GM23338 (cell line): ENCODE measurements around the gene WNT2B. TPM values are rescaled to one million over a fixed set of nuclear protein-coding genes. Genes with fewer than 3 reads are reported as not detected.

Experiments used
- ATAC-seq: fragments of 200-7000 bp; cut with Tn5 transposase; 3 replicates; pipeline ENCODE4 v1.9.1; 2020
- DNase-seq: peaks from one replicate; pipeline ENCODE4 v3.0.0-alpha.2; 2015; ENCODE audit warnings: low spot score
- H2AFZ ChIP-seq: fragments of 200-600 bp; sonication (generic); 2 replicates; pipeline ENCODE4 v1.8.0; 2016; ENCODE audit warnings: antibody characterized with exemption, mild to moderate bottlenecking, moderate library complexity
- H3F3A ChIP-seq: fragments of 200-600 bp; sonication (generic); replicated peaks from 2 replicates; pipeline ENCODE4 v1.8.0; 2017; ENCODE audit warnings: antibody characterized with exemption, mixed run types, low read depth
- H3K27ac ChIP-seq: fragments of 200-600 bp; sonication (generic); 2 replicates; pipeline ENCODE4 v1.6.1; 2016; ENCODE audit warnings: low read depth
- H3K27me3 ChIP-seq: fragments of 200-600 bp; sonication (generic); 2 replicates; pipeline ENCODE4 v1.8.0; 2016; ENCODE audit warnings: mild to moderate bottlenecking, mixed run types, moderate library complexity; ENCODE audit not compliant: insufficient read depth
- H3K36me3 ChIP-seq: fragments of 200-600 bp; sonication (generic); 2 replicates; pipeline ENCODE4 v1.8.0; 2016; ENCODE audit warnings: mild to moderate bottlenecking; ENCODE audit not compliant: insufficient read depth
- H3K4me1 ChIP-seq: fragments of 200-600 bp; sonication (generic); 2 replicates; pipeline ENCODE4 v1.8.0; 2016; ENCODE audit warnings: mild to moderate bottlenecking, moderate library complexity; ENCODE audit not compliant: insufficient read depth
- H3K4me2 ChIP-seq: fragments of 200-600 bp; sonication (generic); 2 replicates; pipeline ENCODE4 v1.7.1; 2017; ENCODE audit warnings: mixed run types
- H3K4me3 ChIP-seq: fragments of 200-600 bp; sonication (generic); 2 replicates; pipeline ENCODE4 v1.6.1; 2016; ENCODE audit warnings: mixed run types
- H3K79me2 ChIP-seq: fragments of 200-600 bp; sonication (generic); replicated peaks from 2 replicates; pipeline ENCODE4 v1.8.0; 2017; ENCODE audit warnings: mild to moderate bottlenecking; ENCODE audit not compliant: insufficient read depth
- H3K9me2 ChIP-seq: fragments of 200-600 bp; sonication (generic); 2 replicates; pipeline ENCODE4 v1.8.0; 2017; ENCODE audit not compliant: insufficient read depth
- H4K20me1 ChIP-seq: fragments of 200-600 bp; sonication (generic); replicated peaks from 2 replicates; pipeline ENCODE4 v1.8.0; 2017; ENCODE audit warnings: mild to moderate bottlenecking; ENCODE audit not compliant: insufficient read depth
- H3K27ac Mint-ChIP-seq: 2 replicates; pipeline ENCODE4 v1.8.0; 2020; ENCODE audit warnings: inconsistent platforms, mild to moderate bottlenecking, moderate library complexity, mixed read lengths
- H3K27me3 Mint-ChIP-seq: 3 replicates; pipeline ENCODE4 v1.8.0; 2022; ENCODE audit warnings: low read depth, mild to moderate bottlenecking, moderate library complexity, mixed read lengths, inconsistent platforms; ENCODE audit not compliant: insufficient read depth, poor library complexity
- H3K36me3 Mint-ChIP-seq: 3 replicates; pipeline ENCODE4 v1.8.0; 2021; ENCODE audit warnings: low read depth, mild to moderate bottlenecking, inconsistent platforms, moderate library complexity, mixed read lengths
- H3K4me1 Mint-ChIP-seq: 3 replicates; pipeline ENCODE4 v1.8.0; 2020; ENCODE audit warnings: mild to moderate bottlenecking, inconsistent platforms, mixed read lengths
- H3K4me3 Mint-ChIP-seq: 3 replicates; pipeline ENCODE4 v1.8.0; 2021; ENCODE audit warnings: moderate library complexity, mild to moderate bottlenecking, inconsistent platforms, mixed read lengths
- H3K9me3 Mint-ChIP-seq: 3 replicates; pipeline ENCODE4 v1.8.0; 2020; ENCODE audit warnings: moderate library complexity, mild to moderate bottlenecking, inconsistent platforms, mixed read lengths
- JUNB ChIP-seq: IDR thresholded peaks from one replicate; pipeline ENCODE4 v1.6.1; 2016; ENCODE audit warnings: antibody characterized with exemption; ENCODE audit not compliant: unreplicated experiment
- STAT1 ChIP-seq: IDR thresholded peaks from one replicate; pipeline ENCODE4 v1.6.1; 2016; ENCODE audit warnings: antibody characterized with exemption; ENCODE audit not compliant: unreplicated experiment
- ZNF114 ChIP-seq: fragments of 250-450 bp; sonication (Bioruptor Pico); IDR thresholded peaks from 2 replicates; pipeline ENCODE4 v1.5.0; 2020; ENCODE audit warnings: mild to moderate bottlenecking, moderate library complexity
- ZNF331 ChIP-seq: fragments of 250-450 bp; sonication (Bioruptor Pico); IDR thresholded peaks from 2 replicates; pipeline ENCODE4 v1.5.0; 2020; ENCODE audit warnings: low read depth, mild to moderate bottlenecking, moderate library complexity
- polyA plus RNA-seq: library from polyadenylated mRNA; unstranded; fragments of >200 nt; fragmentation: Nextera tagmentation; extraction: Ambion mirVana; gene quantifications from 2 replicates; pipeline ENCODE4 v1.2.1, GENCODE V29; 2016
- total RNA-seq: library from RNA; depleted of rRNA; stranded (reverse); fragments of >200 nt; shearing (Covaris generic); gene quantifications from 2 replicates; pipeline ENCODE4 v1.2.3, GENCODE V29; 2014
- TF ChIP-seq, protein P1 (sequence below): fragments of 250-450 bp; sonication (Bioruptor Pico); IDR thresholded peaks from 2 replicates; pipeline ENCODE4 v1.5.0; 2020; ENCODE audit warnings: mild to moderate bottlenecking, moderate library complexity
- TF ChIP-seq, protein P2 (sequence below): IDR thresholded peaks from one replicate; pipeline ENCODE4 v1.6.1; 2018; ENCODE audit warnings: antibody characterized with exemption; ENCODE audit not compliant: unreplicated experiment

The WNT2B gene
- total and polyA plus RNA-seq, 2 experiments from 2014 or later, result 0.50 to 0.90 TPM

DNA sequence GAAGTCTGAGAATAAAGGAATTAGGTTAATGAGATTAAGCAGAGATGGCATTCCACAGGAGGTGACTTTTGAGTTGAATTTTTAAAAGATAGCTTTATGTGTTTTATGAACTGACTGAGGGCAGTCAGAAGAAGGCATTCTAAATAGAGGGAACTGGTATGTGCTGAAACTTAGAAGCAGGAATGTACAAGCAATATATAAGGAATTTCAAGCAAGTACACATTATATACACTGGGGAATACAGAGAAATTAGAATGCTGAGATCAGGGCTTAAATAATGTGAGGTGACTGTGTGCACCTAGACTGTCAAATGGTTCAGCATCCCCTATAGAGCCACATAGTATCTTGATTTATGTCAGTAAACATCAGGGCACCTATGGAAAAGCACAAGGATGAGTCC, 19.3 kb downstream of the WNT2B start:
- Mint-ChIP-seq H3K36me3 (no peaks in the 10 kb centered on the region), H3K27ac (no peak overlapping the region), H3K4me1 (peaks cover 28% of the 10 kb centered on the region), H3K27me3 (peaks cover 2% of the 10 kb centered on the region), H3K9me3 (no peaks in the 10 kb centered on the region), H3K4me3 (no peak overlapping the region)
- H3K36me3 ChIP-seq, result no peaks in the 10 kb centered on the region
- no peaks in the 10 kb centered on the region for H3F3A ChIP-seq
- no peaks in the 10 kb centered on the region for H3K27me3 ChIP-seq
- ATAC-seq (no peak), DNase-seq (no peak)
- peaks cover 26% of the 10 kb centered on the region for H3K4me1 ChIP-seq
- H3K4me3 ChIP-seq, result no peak overlapping the region
- H2AFZ ChIP-seq, result no peak overlapping the region
- no peak overlapping the region for H3K27ac ChIP-seq
- H3K4me2 ChIP-seq, result no peak overlapping the region
- no peaks in the 10 kb centered on the region for H3K79me2 ChIP-seq
- H3K9me2 ChIP-seq, result no peaks in the 10 kb centered on the region; the same call in 1 of the 2 replicates
- TF ChIP-seq, protein P1, sequence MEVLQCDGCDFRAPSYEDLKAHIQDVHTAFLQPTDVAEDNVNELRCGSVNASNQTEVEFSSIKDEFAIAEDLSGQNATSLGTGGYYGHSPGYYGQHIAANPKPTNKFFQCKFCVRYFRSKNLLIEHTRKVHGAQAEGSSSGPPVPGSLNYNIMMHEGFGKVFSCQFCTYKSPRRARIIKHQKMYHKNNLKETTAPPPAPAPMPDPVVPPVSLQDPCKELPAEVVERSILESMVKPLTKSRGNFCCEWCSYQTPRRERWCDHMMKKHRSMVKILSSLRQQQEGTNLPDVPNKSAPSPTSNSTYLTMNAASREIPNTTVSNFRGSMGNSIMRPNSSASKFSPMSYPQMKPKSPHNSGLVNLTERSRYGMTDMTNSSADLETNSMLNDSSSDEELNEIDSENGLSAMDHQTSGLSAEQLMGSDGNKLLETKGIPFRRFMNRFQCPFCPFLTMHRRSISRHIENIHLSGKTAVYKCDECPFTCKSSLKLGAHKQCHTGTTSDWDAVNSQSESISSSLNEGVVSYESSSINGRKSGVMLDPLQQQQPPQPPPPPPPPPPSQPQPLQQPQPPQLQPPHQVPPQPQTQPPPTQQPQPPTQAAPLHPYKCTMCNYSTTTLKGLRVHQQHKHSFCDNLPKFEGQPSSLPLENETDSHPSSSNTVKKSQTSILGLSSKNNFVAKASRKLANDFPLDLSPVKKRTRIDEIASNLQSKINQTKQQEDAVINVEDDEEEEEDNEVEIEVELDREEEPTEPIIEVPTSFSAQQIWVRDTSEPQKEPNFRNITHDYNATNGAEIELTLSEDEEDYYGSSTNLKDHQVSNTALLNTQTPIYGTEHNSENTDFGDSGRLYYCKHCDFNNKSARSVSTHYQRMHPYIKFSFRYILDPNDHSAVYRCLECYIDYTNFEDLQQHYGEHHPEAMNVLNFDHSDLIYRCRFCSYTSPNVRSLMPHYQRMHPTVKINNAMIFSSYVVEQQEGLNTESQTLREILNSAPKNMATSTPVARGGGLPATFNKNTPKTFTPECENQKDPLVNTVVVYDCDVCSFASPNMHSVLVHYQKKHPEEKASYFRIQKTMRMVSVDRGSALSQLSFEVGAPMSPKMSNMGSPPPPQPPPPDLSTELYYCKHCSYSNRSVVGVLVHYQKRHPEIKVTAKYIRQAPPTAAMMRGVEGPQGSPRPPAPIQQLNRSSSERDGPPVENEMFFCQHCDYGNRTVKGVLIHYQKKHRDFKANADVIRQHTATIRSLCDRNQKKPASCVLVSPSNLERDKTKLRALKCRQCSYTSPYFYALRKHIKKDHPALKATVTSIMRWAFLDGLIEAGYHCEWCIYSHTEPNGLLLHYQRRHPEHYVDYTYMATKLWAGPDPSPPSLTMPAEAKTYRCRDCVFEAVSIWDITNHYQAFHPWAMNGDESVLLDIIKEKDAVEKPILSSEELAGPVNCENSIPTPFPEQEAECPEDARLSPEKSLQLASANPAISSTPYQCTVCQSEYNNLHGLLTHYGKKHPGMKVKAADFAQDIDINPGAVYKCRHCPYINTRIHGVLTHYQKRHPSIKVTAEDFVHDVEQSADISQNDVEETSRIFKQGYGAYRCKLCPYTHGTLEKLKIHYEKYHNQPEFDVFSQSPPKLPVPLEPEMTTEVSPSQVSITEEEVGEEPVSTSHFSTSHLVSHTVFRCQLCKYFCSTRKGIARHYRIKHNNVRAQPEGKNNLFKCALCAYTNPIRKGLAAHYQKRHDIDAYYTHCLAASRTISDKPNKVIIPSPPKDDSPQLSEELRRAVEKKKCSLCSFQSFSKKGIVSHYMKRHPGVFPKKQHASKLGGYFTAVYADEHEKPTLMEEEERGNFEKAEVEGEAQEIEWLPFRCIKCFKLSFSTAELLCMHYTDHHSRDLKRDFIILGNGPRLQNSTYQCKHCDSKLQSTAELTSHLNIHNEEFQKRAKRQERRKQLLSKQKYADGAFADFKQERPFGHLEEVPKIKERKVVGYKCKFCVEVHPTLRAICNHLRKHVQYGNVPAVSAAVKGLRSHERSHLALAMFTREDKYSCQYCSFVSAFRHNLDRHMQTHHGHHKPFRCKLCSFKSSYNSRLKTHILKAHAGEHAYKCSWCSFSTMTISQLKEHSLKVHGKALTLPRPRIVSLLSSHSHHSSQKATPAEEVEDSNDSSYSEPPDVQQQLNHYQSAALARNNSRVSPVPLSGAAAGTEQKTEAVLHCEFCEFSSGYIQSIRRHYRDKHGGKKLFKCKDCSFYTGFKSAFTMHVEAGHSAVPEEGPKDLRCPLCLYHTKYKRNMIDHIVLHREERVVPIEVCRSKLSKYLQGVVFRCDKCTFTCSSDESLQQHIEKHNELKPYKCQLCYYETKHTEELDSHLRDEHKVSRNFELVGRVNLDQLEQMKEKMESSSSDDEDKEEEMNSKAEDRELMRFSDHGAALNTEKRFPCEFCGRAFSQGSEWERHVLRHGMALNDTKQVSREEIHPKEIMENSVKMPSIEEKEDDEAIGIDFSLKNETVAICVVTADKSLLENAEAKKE (CRISPR knock-in tag), result no peak
- TF ChIP-seq STAT1 (no peak), ZNF331 (CRISPR knock-in tag) (no peak), JUNB (no peak), ZNF114 (CRISPR knock-in tag) (no peak)
- H4K20me1 ChIP-seq, result peaks cover 8% of the 10 kb centered on the region; the same call in 1 of the 2 replicates

DNA sequence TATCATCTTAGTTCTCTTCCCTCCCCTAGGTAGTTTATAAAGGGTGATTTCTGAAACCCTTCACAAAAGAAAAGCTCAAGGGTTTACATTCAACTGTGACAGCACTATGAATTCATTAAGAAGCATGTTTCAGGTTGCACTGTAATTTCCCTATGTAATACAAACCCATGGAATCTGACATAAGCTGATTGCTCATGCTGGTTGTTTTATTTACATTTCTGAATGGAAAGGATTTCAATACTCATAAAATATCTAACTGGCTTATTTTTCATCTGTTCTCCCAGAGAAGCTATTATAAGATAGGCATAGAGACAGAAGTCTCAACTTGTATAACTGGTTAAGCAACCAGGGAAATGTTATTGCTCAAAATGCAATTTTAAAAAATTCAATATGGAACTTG, 20.5 kb downstream of the WNT2B start:
- Mint-ChIP-seq H3K36me3 (no peaks in the 10 kb centered on the region), H3K4me1 (peaks cover 23% of the 10 kb centered on the region), H3K4me3 (no peak overlapping the region), H3K9me3 (no peaks in the 10 kb centered on the region), H3K27ac (no peak overlapping the region), H3K27me3 (no peaks in the 10 kb centered on the region)
- H4K20me1 ChIP-seq, result peaks cover 8% of the 10 kb centered on the region; the same call in 1 of the 2 replicates
- H3K79me2 ChIP-seq, result no peaks in the 10 kb centered on the region
- H3F3A ChIP-seq, result no peaks in the 10 kb centered on the region
- ATAC-seq (no peak), DNase-seq (no peak)
- H3K27ac ChIP-seq, result no peak overlapping the region
- no peaks in the 10 kb centered on the region for H3K36me3 ChIP-seq
- no peak overlapping the region for H3K4me2 ChIP-seq
- no peak overlapping the region for H2AFZ ChIP-seq
- H3K9me2 ChIP-seq, result no peaks in the 10 kb centered on the region; the same call in 1 of the 2 replicates
- no peak overlapping the region for H3K4me3 ChIP-seq
- H3K4me1 ChIP-seq, result peaks cover 25% of the 10 kb centered on the region
- no peaks in the 10 kb centered on the region for H3K27me3 ChIP-seq
- TF ChIP-seq, protein P2, sequence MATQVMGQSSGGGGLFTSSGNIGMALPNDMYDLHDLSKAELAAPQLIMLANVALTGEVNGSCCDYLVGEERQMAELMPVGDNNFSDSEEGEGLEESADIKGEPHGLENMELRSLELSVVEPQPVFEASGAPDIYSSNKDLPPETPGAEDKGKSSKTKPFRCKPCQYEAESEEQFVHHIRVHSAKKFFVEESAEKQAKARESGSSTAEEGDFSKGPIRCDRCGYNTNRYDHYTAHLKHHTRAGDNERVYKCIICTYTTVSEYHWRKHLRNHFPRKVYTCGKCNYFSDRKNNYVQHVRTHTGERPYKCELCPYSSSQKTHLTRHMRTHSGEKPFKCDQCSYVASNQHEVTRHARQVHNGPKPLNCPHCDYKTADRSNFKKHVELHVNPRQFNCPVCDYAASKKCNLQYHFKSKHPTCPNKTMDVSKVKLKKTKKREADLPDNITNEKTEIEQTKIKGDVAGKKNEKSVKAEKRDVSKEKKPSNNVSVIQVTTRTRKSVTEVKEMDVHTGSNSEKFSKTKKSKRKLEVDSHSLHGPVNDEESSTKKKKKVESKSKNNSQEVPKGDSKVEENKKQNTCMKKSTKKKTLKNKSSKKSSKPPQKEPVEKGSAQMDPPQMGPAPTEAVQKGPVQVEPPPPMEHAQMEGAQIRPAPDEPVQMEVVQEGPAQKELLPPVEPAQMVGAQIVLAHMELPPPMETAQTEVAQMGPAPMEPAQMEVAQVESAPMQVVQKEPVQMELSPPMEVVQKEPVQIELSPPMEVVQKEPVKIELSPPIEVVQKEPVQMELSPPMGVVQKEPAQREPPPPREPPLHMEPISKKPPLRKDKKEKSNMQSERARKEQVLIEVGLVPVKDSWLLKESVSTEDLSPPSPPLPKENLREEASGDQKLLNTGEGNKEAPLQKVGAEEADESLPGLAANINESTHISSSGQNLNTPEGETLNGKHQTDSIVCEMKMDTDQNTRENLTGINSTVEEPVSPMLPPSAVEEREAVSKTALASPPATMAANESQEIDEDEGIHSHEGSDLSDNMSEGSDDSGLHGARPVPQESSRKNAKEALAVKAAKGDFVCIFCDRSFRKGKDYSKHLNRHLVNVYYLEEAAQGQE, result no peak
